Stimulated activated effector memory CD8-positive, alpha-beta T cell treated with anti-CD3 and anti-CD28 coated beads, Interleukin-12 subunit alpha, Interleukin-12 subunit beta, amount 100 ng/mL, for 72 hours (primary cell): Measurements from ENCODE around the gene PIEZO1.
A peak's percentile ranks its signal among the peaks of the same experiment; 100 is the strongest.
"Not testable (repeated sequence)": the region's sequence is repeated elsewhere in the genome, so short reads cannot be mapped to it uniquely, and the experiment has no call there.

Experiments
- ATAC-seq: fragments of 150-1000 bp; cut with Tn5 transposase; 2 replicates; pipeline ENCODE4 v1.10.0; 2021
- DNase-seq, 2 donors: peaks; one replicate each; pipeline ENCODE4 v3.0.0; 2021 to 2022; ENCODE audit warnings: low spot score in 2 of 2
- H3K27ac Mint-ChIP-seq: one replicate; pipeline ENCODE4 v1.8.0; 2022; ENCODE audit warnings: mild to moderate bottlenecking, mixed read lengths
- H3K36me3 Mint-ChIP-seq: one replicate; pipeline ENCODE4 v1.8.0; 2022; ENCODE audit warnings: mild to moderate bottlenecking, mixed read lengths
- H3K4me1 Mint-ChIP-seq: one replicate; pipeline ENCODE4 v1.8.0; 2022; ENCODE audit warnings: mixed read lengths
- H3K4me3 Mint-ChIP-seq: one replicate; pipeline ENCODE4 v1.8.0; 2022; ENCODE audit warnings: mild to moderate bottlenecking, mixed read lengths
- H3K9me3 Mint-ChIP-seq: one replicate; pipeline ENCODE4 v1.8.0; 2022; ENCODE audit warnings: mixed read lengths

Gene PIEZO1

GRCh38 chr16:88785106-88785924 lies at the start of gene PIEZO1:
TSS of gene PIEZO1 (minus strand) at chr16:88785220. CDS start at chr16:88784964, 256 bp downstream.
- H3K9me3 Mint-ChIP-seq: no peaks in the 10 kb centered on the region
- H3K4me3 Mint-ChIP-seq: peak within 1 kb of the TSS; percentile 79
- peaks cover 45% of the 10 kb centered on the region for H3K4me1 Mint-ChIP-seq
- ATAC-seq: peak; percentile 29
- H3K27ac Mint-ChIP-seq: peak within 1 kb of the TSS; percentile 98
- peaks cover 20% of the 10 kb centered on the region for H3K36me3 Mint-ChIP-seq
- peak; percentile 78 to 88 for DNase-seq

GRCh38 chr16:88834670-88835069 lies 49.6 kb upstream of the PIEZO1 start:
- Mint-ChIP-seq H3K27ac (no peak overlapping the region), H3K4me3 (no peak overlapping the region), H3K36me3 (peaks cover under 1% of the 10 kb centered on the region), H3K9me3 (no peaks in the 10 kb centered on the region), H3K4me1 (no peaks in the 10 kb centered on the region)
- DNase-seq (no peak), ATAC-seq (no peak)

GRCh38 chr16:88833086-88833485 lies 48.1 kb upstream of the PIEZO1 start:
- DNase-seq: no peak
- ATAC-seq: no peak
- H3K4me3 Mint-ChIP-seq: no peak overlapping the region
- no peaks in the 10 kb centered on the region for H3K9me3 Mint-ChIP-seq
- no peaks in the 10 kb centered on the region for H3K36me3 Mint-ChIP-seq
- no peak overlapping the region for H3K27ac Mint-ChIP-seq
- no peaks in the 10 kb centered on the region for H3K4me1 Mint-ChIP-seq

DNA sequence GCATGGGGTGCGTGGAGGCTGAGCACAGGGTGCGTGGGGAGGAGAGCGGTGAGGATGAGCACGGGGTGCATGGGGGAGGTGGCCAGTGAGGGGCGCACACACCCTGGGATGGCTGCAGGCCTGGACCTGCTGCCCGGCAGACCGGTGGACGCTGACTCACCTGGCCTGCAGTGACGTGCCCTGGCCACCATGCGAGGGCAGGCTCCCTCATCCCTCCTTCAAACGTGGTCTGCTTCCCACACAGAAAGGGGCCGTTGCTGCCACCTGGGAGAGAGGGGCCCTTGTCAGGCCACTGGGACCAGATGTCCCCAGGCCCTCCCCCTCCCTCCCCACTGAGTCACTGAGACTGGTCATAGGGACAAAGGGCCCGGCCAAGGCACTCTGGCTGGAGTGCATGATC lies 46.8 kb upstream of the PIEZO1 start:
- Mint-ChIP-seq H3K4me1 (no peaks in the 10 kb centered on the region), H3K9me3 (no peaks in the 10 kb centered on the region), H3K36me3 (no peaks in the 10 kb centered on the region), H3K4me3 (no peak overlapping the region), H3K27ac (no peak overlapping the region)
- ATAC-seq: no peak
- no peak for DNase-seq

- Mint-ChIP-seq H3K4me3 (no peak overlapping the region), H3K9me3 (no peaks in the 10 kb centered on the region), H3K36me3 (no peaks in the 10 kb centered on the region), H3K4me1 (no peaks in the 10 kb centered on the region), H3K27ac (no peak overlapping the region)
- ATAC-seq (no peak), DNase-seq (no peak)
These were observed 45.8 kb upstream of the PIEZO1 start for GRCh38 chr16:88830783-88831182.

DNA sequence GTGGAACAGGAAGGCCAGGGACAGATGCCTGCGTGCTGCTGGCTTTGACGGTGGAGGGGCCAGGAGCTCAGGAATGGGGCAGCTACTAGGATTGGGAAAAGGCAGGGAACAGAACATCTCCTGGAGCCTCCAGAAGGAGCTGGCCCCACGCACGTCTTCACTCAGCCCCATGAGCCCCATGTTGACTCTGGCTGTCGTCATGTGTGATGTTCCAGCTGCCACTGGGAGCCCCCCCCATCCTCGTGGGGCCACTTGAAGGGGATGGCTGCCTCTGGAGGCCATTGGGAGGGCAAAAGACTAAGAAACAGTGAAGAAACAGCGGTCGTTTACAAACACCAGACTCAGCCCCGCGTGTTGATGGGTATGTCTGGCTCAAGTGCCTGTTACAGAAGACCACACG lies 45.2 kb upstream of the PIEZO1 start:
- ATAC-seq (no peak), DNase-seq (no peak)
- Mint-ChIP-seq H3K4me3 (no peak overlapping the region), H3K4me1 (no peaks in the 10 kb centered on the region), H3K9me3 (no peaks in the 10 kb centered on the region), H3K27ac (no peak overlapping the region), H3K36me3 (no peaks in the 10 kb centered on the region)

DNA sequence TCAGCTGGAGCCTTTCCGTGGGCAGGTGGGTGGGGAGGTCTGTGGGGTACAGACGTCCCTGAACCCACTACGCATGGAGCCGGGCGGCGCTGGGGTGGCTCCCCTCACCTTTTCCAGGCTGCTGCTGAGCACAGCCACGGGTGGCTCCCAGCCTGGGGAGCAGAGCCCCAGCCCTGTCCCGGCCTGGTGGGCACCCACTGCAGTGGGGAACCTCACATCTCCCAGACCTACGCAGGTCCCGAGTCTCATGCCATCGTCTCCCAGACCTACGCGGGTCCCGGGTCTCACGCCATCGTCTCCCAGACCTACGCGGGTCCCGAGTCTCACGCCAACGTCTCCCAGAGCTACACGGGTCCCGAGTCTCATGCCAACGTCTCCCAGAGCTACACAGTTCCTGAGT lies 43.7 kb upstream of the PIEZO1 start:
- ATAC-seq (no peak), DNase-seq (no peak)
- Mint-ChIP-seq H3K9me3 (no peaks in the 10 kb centered on the region), H3K36me3 (no peaks in the 10 kb centered on the region), H3K4me3 (no peak overlapping the region), H3K27ac (no peak overlapping the region), H3K4me1 (no peaks in the 10 kb centered on the region)

DNA sequence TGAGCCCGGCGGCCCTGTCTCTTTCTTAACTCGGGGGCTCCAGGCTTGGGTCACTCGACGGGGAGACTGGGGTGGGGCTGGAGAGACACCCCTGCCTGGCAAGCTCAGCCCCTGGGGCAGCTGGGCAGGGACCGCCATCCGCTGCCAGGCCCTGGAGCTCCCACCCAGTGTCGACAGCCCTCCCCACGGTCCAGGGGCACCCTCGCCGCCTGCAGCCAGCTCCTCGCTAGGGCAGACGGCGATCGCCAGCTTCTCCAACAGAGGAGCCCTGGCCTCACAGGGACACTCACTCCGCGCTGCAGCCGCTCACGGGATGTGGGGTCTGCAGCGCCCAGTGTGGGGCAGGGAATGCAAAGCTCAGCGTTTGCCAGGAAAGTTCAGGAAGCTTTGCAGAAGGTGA lies 42.7 kb upstream of the PIEZO1 start:
- ATAC-seq (no peak), DNase-seq (no peak)
- Mint-ChIP-seq H3K4me1 (no peaks in the 10 kb centered on the region), H3K4me3 (no peak overlapping the region), H3K27ac (no peak overlapping the region), H3K36me3 (no peaks in the 10 kb centered on the region), H3K9me3 (no peaks in the 10 kb centered on the region)

DNA sequence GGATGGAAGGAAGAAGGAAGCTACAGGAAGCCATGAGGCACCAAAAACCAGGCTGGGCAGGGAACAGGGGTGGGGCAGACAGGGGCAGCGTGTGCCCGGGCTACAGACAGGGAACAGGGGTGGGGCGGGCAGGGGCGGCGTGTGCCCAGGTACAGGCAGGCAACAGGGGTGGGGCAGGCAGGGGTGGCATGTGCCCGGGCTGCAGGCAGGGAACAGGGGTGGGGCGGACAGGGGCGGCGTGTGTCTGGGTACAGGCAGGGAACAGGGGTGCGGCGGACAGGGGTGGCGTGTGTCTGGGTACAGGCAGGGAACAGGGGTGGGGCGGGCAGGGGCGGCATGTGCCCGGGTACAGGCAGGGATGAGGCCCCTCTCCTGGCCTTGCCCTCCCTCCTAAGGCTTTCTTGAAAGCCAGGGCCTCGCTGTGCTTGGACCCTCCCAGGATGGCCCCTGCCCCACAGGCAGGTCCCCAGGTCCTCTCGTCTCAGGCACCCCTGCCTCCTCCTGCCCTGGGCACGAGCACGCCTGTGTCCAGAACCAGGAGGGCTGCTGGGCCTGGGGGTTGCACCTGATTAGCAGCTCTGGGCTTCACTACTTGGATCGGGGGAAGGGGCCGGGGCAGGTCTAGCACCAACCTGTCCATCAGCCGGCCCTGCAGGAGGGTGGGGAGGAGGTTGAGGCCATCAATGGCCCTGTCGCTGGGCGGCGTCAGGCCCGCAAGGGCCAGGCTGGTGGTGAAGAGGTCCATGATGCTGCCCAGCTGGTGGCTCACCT lies 41.2 kb upstream of the PIEZO1 start:
- DNase-seq (no peak), ATAC-seq (peak; percentile 9)
- no peak overlapping the region for H3K4me3 Mint-ChIP-seq
- H3K27ac Mint-ChIP-seq: no peak overlapping the region
- H3K4me1 Mint-ChIP-seq: no peaks in the 10 kb centered on the region
- H3K9me3 Mint-ChIP-seq: no peaks in the 10 kb centered on the region
- no peaks in the 10 kb centered on the region for H3K36me3 Mint-ChIP-seq

DNA sequence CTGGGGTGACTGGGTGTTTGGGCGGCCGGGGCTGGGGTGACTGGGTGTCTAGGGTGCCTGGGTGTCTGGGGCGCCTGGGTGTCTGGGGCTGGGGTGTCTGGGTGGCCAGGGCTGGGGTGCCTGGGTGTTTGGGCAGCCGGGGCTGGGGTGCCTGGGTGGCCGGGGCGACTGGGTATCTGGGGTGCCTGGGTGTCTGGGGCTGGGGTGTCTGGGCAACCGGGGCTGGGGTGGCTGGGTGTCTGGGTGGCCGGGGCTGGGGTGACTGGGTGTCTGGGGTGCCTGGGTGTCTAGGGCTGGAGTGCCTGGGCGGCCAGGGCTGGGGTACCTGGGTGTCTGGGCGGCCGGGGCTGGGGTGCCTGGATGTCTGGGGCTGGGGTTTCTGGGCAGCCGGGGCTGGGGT lies 40.1 kb upstream of the PIEZO1 start:
- no peak for DNase-seq
- Mint-ChIP-seq H3K27ac (no peak overlapping the region), H3K4me1 (no peaks in the 10 kb centered on the region), H3K4me3 (no peak overlapping the region), H3K36me3 (no peaks in the 10 kb centered on the region), H3K9me3 (no peaks in the 10 kb centered on the region)
- ATAC-seq: no peak

DNA sequence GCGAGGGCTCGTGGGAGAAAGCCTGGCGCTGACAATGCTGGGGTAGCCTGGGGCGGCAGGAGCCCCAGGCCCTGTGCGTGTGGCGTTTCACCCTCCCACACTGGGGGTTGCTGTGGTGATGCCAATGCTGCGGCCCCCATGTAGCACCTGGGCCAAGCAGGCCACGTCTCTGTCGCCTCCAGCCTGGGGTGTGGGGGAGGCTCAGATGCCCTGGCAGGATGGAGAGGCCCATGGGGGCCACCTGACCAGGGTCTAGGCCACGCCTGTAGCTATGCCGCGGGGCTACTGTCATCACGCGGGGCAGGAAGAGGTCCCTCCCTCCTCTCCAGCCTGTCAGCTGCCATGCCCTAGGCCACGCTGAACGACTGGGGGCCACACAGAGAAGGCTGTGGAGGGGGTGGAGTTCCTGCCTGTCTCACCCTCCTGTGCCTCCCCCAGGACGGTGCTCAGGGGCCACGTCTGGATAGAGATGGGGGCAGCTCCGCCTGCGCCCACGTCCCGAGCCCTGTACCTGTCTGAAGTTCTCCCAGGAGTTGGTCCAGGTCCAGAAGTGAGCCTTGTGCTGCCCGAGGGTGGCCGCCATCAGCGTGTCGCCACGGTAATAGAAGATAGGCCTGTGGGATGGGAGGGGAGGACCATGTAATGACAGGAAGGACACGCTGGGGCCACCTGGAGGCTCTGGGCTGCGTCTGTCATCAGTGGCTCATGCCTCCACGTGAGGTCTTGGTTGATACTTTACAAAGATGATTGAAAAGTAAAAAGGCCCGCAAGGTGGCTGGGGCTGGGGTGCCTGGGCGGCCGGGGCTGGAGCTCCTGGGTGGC lies 39.4 kb upstream of the PIEZO1 start:
- Mint-ChIP-seq H3K36me3 (no peaks in the 10 kb centered on the region), H3K4me3 (no peak overlapping the region), H3K4me1 (no peaks in the 10 kb centered on the region), H3K27ac (no peak overlapping the region), H3K9me3 (no peaks in the 10 kb centered on the region)
- DNase-seq (no peak), ATAC-seq (no peak)

- not testable (repeated sequence) for H3K4me1 Mint-ChIP-seq, DNase-seq, H3K36me3 Mint-ChIP-seq, H3K9me3 Mint-ChIP-seq, H3K4me3 Mint-ChIP-seq, H3K27ac Mint-ChIP-seq, ATAC-seq
These were observed 38.6 kb upstream of the PIEZO1 start for GRCh38 chr16:88823646-88824045.

GRCh38 chr16:88822281-88823040 lies 37.4 kb upstream of the PIEZO1 start:
- H3K27ac Mint-ChIP-seq: no peak overlapping the region
- H3K9me3 Mint-ChIP-seq: no peaks in the 10 kb centered on the region
- DNase-seq (no peak), ATAC-seq (no peak)
- no peaks in the 10 kb centered on the region for H3K36me3 Mint-ChIP-seq
- H3K4me1 Mint-ChIP-seq: no peaks in the 10 kb centered on the region
- H3K4me3 Mint-ChIP-seq: no peak overlapping the region

DNA sequence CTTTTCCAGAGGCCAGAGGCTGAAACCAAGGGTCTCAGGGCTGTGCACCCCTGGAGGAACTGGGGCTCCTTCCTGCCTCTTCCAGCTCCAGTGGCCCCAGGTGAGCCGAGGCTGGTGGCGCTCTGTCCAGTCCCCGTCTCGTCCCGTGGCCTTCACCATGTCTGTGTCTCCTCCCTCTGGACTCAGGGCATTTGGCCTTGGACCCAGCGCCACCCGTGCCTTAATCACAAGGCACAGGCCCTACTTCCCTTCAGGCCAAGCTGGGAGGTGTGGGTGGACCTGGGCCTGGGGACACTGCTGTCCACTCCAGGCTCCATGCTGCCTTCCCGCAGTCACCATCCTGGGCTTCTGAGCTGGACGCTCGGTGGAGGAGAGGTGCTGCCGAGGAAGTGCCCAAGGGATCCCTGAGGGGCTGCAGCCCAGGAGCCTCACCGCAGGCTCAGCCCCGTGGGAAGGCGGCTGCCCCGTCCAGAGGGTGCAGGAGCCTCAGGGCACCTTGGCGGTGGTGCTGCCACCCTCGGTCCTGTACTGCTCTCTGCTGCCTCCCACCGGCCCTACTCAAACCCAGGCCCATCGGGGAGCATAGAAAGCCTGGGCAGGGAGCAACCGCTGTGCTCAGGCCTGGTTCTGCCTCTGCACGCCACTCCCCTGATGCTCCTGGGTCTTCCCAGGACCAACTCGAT lies 36.3 kb upstream of the PIEZO1 start:
- DNase-seq: no peak
- no peaks in the 10 kb centered on the region for H3K4me1 Mint-ChIP-seq
- no peaks in the 10 kb centered on the region for H3K9me3 Mint-ChIP-seq
- no peak overlapping the region for H3K27ac Mint-ChIP-seq
- no peaks in the 10 kb centered on the region for H3K36me3 Mint-ChIP-seq
- H3K4me3 Mint-ChIP-seq: no peak overlapping the region
- no peak for ATAC-seq
